Urinary bladder (tissue), 4 donors: Measurements from ENCODE around the gene RPS6KA6. TPM values are rescaled to one million over a fixed set of nuclear protein-coding genes. Genes with fewer than 3 reads are reported as not detected.

ENCODE experiments used
- DNase-seq: peaks from one replicate; pipeline ENCODE4 v3.0.0-alpha.2; 2015; ENCODE audit errors: extremely low spot score
- H3K27ac ChIP-seq: one replicate; pipeline ENCODE4 v1.5.1; 2013; ENCODE audit warnings: low read depth, mild to moderate bottlenecking, moderate library complexity
- H3K36me3 ChIP-seq: one replicate; pipeline ENCODE4 v1.6.1; 2013; ENCODE audit warnings: mild to moderate bottlenecking, moderate library complexity; ENCODE audit not compliant: insufficient read depth
- H3K4me1 ChIP-seq: one replicate; pipeline ENCODE4 v1.6.1; 2013; ENCODE audit warnings: mild to moderate bottlenecking, moderate library complexity; ENCODE audit not compliant: insufficient read depth
- H3K4me3 ChIP-seq: one replicate; pipeline ENCODE4 v1.5.1; 2013; ENCODE audit warnings: low read depth, low read length
- WGBS: extraction: QIAGEN DNeasy Blood & Tissue Kit; methylation state at CpG from one replicate; pipeline ENCODE4 v1.1.7; 2013; 5-methylcytosine and 5-hydroxymethylcytosine counted together
- polyA plus RNA-seq: library from polyadenylated mRNA; stranded (reverse); fragments of 200-250 nt; gene quantifications from one replicate; pipeline ENCODE4 v1.2.3, GENCODE V29; 2013
- total RNA-seq: library from RNA; depleted of rRNA; stranded (reverse); fragments of >200 nt; gene quantifications from one replicate; pipeline ENCODE4 v1.2.3, GENCODE V29; 2014
- donor health status: healthy with polysubstance abuse.
- donor health status: healthy.

Gene RPS6KA6
- total and polyA plus RNA-seq, 2 donors = 1.4 to 9.6 TPM

DNA sequence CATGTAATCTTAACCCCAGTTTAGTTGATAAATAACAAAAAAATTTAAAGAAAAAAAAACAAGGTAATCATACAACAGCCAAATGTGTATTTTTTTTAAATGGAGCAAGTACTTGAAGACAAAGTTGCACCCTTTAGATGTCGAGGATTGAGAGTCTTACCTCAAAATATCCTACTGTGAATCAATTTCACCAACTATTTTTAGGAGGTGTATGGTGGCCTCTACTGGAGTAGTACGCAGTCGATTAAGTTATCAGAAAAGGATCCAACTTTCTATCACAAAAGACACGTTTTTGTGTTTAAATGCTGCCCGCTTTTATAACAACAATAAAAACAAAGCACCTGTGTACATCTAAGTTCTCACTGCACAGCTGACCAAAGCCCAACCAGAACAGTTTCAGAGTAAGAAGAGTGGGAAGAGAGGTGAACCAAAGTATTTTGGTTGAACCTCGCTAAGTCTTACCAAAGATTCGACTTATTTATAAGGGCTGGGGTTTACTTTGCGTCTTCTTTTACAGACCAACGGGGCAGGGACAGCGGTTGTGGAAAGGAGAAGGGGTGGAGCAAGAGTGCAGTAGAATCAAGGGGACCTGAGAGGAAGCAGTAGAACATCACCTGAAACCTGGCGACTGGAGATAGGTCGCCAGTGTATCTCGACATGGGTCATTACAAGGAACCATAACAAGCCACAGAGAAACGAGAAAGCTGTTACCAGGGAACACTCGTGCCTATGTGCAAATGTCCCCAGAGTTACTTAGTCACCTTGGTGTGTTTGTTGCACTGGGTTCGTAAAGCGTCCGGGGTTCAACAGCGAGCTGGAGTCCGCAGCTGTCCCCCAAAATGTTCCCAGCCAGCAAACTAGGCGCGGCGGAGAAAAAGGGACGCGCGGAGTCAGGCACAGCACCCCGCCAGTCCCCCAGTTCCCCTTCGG is 1.1 kb downstream of the RPS6KA6 start:
- Histone ChIP-seq H3K36me3 (no peaks in the 10 kb centered on the region), H3K4me3 (peak overlapping the region; percentile 53), H3K27ac (peak overlapping the region; percentile 29), H3K4me1 (no peaks in the 10 kb centered on the region)
- DNase-seq = no peak
- 6% methylated on average over 28 of the region's 28 CpGs for WGBS

DNA sequence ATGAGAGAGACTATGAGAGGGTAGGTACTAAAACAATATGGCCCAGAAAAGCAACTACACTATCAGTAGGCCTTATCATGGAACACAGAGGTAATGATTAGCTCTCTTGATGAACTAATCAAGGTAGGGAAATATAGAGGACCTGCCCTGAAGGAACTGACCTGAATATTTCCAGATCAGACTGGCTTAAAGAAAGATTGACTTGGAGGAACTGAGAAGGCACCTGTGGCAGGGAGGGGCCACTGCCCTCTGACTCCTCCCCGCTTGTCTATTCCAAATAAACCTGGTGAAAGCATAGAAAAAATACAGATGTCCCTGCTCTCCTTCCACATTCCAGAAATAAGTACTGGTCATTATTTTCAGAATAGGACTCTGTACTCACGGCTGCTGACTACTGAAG is 5.5 kb downstream of the RPS6KA6 start:
- WGBS = 90% methylated on average over 2 of the region's 2 CpGs
- Histone ChIP-seq H3K36me3 (no peaks in the 10 kb centered on the region), H3K4me1 (no peaks in the 10 kb centered on the region), H3K4me3 (no peak overlapping the region), H3K27ac (no peak overlapping the region)
- no peak for DNase-seq

DNA sequence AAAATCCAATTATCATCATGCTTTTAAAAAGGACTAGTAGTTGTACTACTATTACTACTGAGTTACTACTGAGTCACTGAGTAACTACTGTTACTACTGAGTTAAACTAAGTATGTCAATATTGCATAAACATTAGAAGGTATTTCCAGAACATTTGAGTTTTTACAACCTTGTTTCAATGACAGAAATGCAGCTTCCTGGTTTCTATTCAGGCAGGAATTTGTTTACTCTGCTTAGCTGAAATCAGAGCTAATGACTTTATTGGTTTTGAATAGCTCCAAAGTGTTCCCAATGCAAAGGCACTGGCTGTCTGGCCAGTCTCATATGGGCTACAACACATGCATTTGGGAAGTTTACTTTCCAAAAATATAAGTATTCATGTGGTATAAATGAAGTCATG is 12.0 kb downstream of the RPS6KA6 start:
- Histone ChIP-seq H3K4me1 (no peaks in the 10 kb centered on the region), H3K4me3 (no peak overlapping the region), H3K27ac (no peak overlapping the region), H3K36me3 (no peaks in the 10 kb centered on the region)
- no peak for DNase-seq

DNA sequence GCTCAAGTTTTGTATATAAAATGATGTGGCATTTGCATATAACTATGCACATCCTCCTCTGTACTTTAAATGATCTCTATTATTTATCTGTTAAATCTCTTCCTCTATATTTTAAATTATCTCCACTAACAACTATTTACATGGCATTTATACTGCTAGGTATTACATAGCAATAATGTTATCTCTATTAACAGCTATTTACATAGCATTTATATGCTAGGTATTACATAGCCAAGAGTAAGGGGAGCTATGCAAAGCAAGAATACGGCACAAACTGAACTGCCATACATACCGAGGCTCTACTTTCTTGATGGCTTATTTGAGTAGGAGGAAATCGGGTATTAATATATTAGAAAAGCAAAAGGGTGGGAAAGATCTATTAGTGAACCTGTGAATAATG is 12.7 kb downstream of the RPS6KA6 start:
- H3K4me3 ChIP-seq = no peak overlapping the region
- DNase-seq = no peak
- WGBS = 78% methylated on average over 3 of the region's 3 CpGs
- H3K36me3 ChIP-seq = no peaks in the 10 kb centered on the region
- H3K27ac ChIP-seq = no peak overlapping the region
- no peaks in the 10 kb centered on the region for H3K4me1 ChIP-seq

DNA sequence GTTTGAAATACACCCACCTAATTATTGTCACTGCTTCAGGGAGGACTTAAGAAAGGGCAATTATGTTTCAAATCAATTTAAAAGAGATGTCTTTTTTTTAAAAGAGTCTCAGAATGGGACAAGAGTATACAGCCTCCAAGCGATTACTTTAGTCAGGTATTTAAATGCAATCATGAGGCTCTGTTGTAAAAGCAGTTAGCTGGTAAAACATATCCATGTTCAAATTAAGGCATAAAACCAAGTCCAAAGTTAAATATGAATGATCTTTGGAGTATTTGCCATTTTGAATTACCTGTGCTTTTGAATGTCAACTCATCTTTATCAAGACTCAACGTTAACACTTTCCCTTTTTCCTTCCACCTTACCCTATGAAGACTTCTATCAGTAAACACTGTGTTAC is 13.7 kb downstream of the RPS6KA6 start:
- WGBS = 84% methylated on average over 2 of the region's 2 CpGs
- H3K4me3 ChIP-seq = no peak overlapping the region
- H3K4me1 ChIP-seq = no peaks in the 10 kb centered on the region
- H3K27ac ChIP-seq = no peak overlapping the region
- DNase-seq = no peak
- H3K36me3 ChIP-seq = no peaks in the 10 kb centered on the region

DNA sequence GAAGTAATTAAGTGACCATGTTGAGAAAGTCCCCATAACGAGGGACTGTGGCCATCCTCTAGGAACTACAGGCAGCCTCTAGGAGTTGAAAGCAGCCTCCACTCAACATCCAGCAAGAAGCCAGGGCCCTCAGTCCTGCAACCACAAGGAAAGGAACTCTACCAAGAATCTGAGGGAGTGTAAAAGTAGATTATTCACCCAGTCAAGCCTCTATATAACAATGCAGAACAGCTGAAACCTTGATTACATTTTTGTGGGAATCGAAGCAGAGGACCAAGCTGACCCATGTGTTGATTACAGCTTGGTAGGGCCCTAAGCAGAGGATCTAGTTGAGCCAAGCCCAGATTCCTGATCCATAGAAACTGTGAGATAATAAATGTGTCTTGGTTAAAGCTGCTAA is 17.1 kb downstream of the RPS6KA6 start:
- H3K4me1 ChIP-seq = no peaks in the 10 kb centered on the region
- H3K36me3 ChIP-seq = no peaks in the 10 kb centered on the region
- H3K27ac ChIP-seq = no peak overlapping the region
- H3K4me3 ChIP-seq = no peak overlapping the region
- no peak for DNase-seq
- 84% methylated on average over 2 of the region's 2 CpGs for WGBS

DNA sequence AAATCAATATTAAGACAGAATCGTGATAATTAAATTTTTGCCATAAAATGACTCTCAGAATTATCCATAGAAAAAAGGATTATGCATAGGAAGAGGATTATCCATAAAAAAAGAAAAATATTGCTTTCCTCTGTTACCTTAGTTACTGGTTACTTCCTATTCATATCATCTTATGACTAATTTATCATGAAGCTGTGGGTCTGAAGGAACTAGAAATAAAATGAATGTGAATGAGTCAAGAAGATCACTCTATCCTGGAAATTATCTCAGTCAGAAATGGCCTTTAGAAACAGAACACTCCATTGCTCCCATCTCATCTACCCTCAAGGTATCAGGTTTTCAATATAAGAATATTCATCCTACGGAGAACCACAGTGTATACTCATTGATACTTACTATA is 19.4 kb downstream of the RPS6KA6 start:
- Histone ChIP-seq H3K27ac (no peak overlapping the region), H3K4me1 (no peaks in the 10 kb centered on the region), H3K36me3 (no peaks in the 10 kb centered on the region), H3K4me3 (no peak overlapping the region)
- 98% methylated on average over 2 of the region's 2 CpGs for WGBS
- no peak for DNase-seq

DNA sequence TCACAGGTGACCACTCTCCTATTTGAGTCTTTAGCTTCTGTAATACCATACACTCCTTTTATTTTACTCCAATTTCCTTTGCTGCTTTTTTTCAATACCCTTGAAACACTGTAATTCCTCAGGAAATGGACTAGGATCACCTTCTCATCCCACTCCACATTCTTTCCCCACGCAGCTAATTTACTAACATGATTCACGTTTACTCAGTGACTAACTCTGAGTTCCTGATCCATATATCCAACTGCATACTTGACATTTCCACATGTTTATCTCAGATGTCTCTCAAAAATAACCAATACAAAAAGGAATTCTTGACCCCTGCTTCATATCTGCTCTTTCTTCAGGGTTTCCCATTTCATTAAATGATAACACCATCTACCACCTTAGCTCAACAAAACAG is 19.9 kb downstream of the RPS6KA6 start:
- Histone ChIP-seq H3K27ac (no peak overlapping the region), H3K4me3 (no peak overlapping the region), H3K36me3 (no peaks in the 10 kb centered on the region), H3K4me1 (no peaks in the 10 kb centered on the region)
- DNase-seq = no peak
- WGBS = 55% methylated on average over 2 of the region's 2 CpGs

DNA sequence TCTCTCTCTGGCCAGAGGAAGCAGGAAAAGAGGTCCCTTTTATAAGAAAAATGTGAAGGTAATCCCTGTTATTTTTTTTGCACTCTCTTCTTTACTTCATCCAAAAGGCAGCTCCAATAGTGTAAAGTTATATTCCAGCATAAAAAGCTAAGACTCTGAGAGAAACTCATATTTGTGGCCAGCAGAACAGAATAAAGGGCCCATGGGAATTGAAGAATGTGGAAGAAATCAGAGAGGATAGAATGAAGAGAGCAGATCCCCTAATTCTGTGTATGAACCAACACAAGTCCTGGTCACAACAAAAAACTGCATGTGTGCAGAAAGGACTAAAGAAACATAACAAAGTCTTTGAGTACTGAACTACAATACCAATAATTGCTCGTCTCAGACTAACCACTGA is 22.3 kb downstream of the RPS6KA6 start:
- Histone ChIP-seq H3K4me1 (no peaks in the 10 kb centered on the region), H3K4me3 (no peak overlapping the region), H3K27ac (no peak overlapping the region), H3K36me3 (no peaks in the 10 kb centered on the region)
- 56% methylated on average over 1 of the region's 1 CpG for WGBS
- DNase-seq = no peak

DNA sequence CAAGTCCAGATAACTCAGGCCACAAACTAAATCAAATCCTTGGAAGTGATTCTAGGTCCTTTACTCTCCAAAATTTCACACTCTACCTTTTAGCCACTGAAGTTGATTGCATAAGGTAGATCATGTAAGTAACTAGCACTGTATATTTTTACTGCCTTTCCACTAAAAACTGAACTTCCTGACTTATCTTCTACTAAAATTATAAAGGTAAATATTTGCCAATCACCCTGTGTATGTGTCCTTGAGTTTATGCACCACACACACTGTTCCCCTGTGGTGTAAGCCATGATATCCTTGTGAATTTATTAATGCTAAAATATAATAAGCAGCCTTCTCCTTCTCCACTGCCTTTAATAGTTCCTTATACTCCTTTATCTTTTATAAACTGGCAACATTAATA is 25.6 kb downstream of the RPS6KA6 start:
- no peaks in the 10 kb centered on the region for H3K36me3 ChIP-seq
- H3K27ac ChIP-seq = no peak overlapping the region
- no peak overlapping the region for H3K4me3 ChIP-seq
- no peak for DNase-seq
- no peaks in the 10 kb centered on the region for H3K4me1 ChIP-seq

DNA sequence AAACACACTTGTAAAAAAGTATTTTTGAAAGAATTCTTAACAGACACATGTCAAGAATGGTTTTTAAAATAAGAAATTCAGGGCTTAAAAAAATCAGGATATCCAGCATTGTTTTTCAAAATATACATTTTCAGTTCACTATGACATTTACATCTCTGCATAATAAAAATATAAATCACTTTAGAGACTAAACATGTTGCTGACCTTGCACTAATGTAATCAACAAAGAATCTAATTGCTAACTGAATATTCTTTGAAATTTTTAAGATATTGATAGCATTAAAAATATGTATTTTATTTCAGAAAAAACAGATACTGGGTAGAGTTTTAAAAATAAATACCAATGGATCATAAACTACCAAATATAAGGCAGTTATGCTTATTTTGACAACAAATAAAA is 26.4 kb downstream of the RPS6KA6 start:
- no peak for DNase-seq
- Histone ChIP-seq H3K4me3 (no peak overlapping the region), H3K4me1 (no peaks in the 10 kb centered on the region), H3K36me3 (no peaks in the 10 kb centered on the region), H3K27ac (no peak overlapping the region)

DNA sequence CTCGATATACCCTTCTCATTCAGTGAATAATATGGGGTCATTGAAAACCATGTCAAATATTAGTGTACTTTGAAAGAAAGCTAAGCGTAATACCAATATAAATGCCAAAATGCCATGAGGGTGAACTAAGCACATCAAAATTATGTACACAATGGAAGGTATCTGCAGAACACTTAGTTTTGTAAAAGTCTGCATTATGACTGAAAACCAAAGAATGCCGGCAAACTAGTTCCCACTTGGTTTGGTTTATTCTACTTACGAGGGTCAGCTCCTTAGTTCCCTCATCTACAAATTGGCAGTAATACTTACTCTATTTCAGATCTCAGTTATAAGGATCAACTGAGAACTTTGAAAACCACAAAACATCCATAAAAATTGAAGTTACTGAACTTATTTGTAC is 27.3 kb downstream of the RPS6KA6 start:
- no peak overlapping the region for H3K4me3 ChIP-seq
- WGBS = 91% methylated on average over 4 of the region's 4 CpGs
- H3K4me1 ChIP-seq = no peaks in the 10 kb centered on the region
- H3K36me3 ChIP-seq = no peaks in the 10 kb centered on the region
- DNase-seq = no peak
- H3K27ac ChIP-seq = no peak overlapping the region

DNA sequence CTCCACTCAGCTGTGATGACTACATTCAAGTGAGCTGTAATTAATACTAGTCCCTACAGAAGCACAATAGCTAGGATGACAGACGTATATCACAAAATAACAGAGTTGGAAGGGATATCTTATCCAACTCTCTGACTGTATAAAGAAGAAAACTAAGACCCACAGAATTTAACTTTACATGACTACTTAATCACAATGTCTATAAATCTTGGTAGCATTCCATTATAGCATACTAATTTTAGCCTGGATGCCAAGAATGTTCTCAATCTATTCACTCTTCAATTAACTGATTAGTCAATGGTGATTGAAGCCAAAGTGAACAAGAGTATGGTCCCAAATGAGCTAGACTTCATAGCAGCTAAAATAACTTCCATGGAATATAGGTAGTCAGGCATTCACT is 31.2 kb downstream of the RPS6KA6 start:
- Histone ChIP-seq H3K4me3 (no peak overlapping the region), H3K27ac (no peak overlapping the region), H3K4me1 (no peaks in the 10 kb centered on the region), H3K36me3 (no peaks in the 10 kb centered on the region)
- 91% methylated on average over 1 of the region's 1 CpG for WGBS
- no peak for DNase-seq

DNA sequence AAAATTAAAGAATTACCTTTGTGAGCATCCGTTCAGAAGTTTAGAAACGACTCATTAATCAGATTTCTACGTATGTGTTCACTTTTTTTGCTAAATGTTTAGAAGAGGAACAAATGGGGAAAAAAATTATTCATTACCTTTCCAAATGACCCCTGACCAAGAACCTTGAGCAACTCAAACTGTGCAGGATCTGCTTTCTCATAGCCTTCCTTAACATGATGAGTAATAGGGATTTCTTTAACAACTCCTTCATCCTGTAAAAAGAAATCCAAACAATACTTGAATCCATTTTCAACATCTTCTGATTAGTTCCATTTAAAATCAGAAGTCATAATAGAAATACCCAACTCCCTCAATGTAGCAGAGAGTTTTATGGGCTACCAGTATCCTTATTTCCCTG is 32.1 kb downstream of the RPS6KA6 start:
- no peak for DNase-seq
- Histone ChIP-seq H3K27ac (no peak overlapping the region), H3K4me3 (no peak overlapping the region), H3K4me1 (no peaks in the 10 kb centered on the region), H3K36me3 (no peaks in the 10 kb centered on the region)
- WGBS = 89% methylated on average over 3 of the region's 3 CpGs

DNA sequence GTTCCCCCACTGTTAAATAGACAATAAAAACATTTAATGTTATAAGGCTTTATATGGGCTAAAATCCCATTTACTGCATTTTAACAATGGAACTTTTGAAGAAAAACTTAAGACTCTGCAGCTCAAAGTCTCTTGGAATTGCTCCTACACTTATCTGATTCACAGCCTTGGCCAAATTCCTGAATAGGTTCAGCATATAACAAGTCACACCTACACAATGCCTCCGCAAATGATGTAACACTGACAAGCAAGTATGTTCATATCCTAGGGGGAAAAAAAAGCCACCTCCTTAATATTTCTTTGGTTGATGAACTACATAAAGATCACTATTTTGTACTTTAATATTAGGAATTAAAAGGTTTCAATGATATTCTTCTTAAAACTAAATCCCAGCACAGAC is 34.5 kb downstream of the RPS6KA6 start:
- H3K27ac ChIP-seq = no peak overlapping the region
- no peaks in the 10 kb centered on the region for H3K4me1 ChIP-seq
- no peak overlapping the region for H3K4me3 ChIP-seq
- no peaks in the 10 kb centered on the region for H3K36me3 ChIP-seq
- DNase-seq = no peak
- WGBS = 89% methylated on average over 1 of the region's 1 CpG
